Endothelial cell of umbilical vein (primary cell): Measurements from ENCODE around the gene SLC6A9. TPM values are rescaled to one million over a fixed set of nuclear protein-coding genes. Genes with fewer than 3 reads are reported as not detected.

Experiments
- BruUV-seq: library from RNA; stranded (reverse); fragments of 400-500 nt; replicated peaks from 2 replicates; lab custom pipeline; 2021; lab: Mats Ljungman, UMichigan
- CTCF ChIA-PET: fragments of 300-600, 350-600 bp; sonication (Branson Sonifier 250); formaldehyde crosslinking; loops from one replicate; lab custom pipeline; 2021; ENCODE audit warnings: antibody characterized with exemption, inconsistent platforms; lab: Charles Lee
- POLR2A ChIA-PET: fragments of 300-600, 350-600 bp; sonication (Branson Sonifier 250); formaldehyde crosslinking; loops from one replicate; lab custom pipeline; 2021; ENCODE audit warnings: antibody characterized with exemption, inconsistent platforms; lab: Charles Lee
- DNase-seq: peaks from one replicate; pipeline ENCODE4 v3.0.0-alpha.2; 2011; ENCODE audit warnings: low read depth, low spot score
- FAIRE-seq: peaks from 2 replicates; lab custom pipeline; 2011; peaks lifted over from hg19 to GRCh38; lab: Jason Lieb, UNC
- H2AFZ ChIP-seq: 2 replicates; pipeline ENCODE4 v1.6.0; 2012; ENCODE audit warnings: low read depth, low read length, control low read depth, inconsistent platforms
- H3K27ac ChIP-seq: 2 replicates; pipeline ENCODE4 v1.5.1; 2011; ENCODE audit warnings: low read depth, mild to moderate bottlenecking, control low read depth, low read length, moderate library complexity; ENCODE audit not compliant: insufficient read depth
- H3K27me3 ChIP-seq, 2 experiments: 2 replicates each; pipeline versions ENCODE4 v1.6.0 to v1.6.1; 2011; ENCODE audit warnings: low read length in 2 of 2, mixed read lengths in 1 of 2; ENCODE audit not compliant: control insufficient read depth in 2 of 2, insufficient read depth in 2 of 2
- H3K36me3 ChIP-seq, 2 experiments: 2 replicates in 1 of 2; 3 replicates in 1 of 2; pipeline ENCODE4 v1.5.1; 2011; ENCODE audit warnings: low read length in 2 of 2, mild to moderate bottlenecking in 1 of 2, moderate library complexity in 1 of 2; ENCODE audit not compliant: control insufficient read depth in 2 of 2, insufficient read depth in 2 of 2; ENCODE audit errors: extremely low read depth in 1 of 2
- H3K4me1 ChIP-seq: 3 replicates; pipeline ENCODE4 v1.5.1; 2011; ENCODE audit warnings: mild to moderate bottlenecking, low read length; ENCODE audit not compliant: control insufficient read depth, insufficient read depth; ENCODE audit errors: extremely low read depth
- H3K4me2 ChIP-seq: 2 replicates; pipeline ENCODE4 v1.6.1; 2011; ENCODE audit warnings: low read length, control low read depth, mixed read lengths; ENCODE audit not compliant: insufficient read depth
- H3K4me3 ChIP-seq, 3 experiments: fragments of 200-600 bp in 1 of 3; sonication (generic), shearing (Covaris generic) in 1 of 3; replicated peaks in 1 of 3; 2 replicates each; pipeline ENCODE4 v1.5.1; 2011 to 2016; ENCODE audit warnings: control low read depth in 3 of 3, low read length in 3 of 3, mild to moderate bottlenecking in 2 of 3, inconsistent platforms in 1 of 3, low read depth in 1 of 3, moderate library complexity in 1 of 3; ENCODE audit not compliant: insufficient read depth in 1 of 3
- H3K79me2 ChIP-seq: 2 replicates; pipeline ENCODE4 v1.6.0; 2012; ENCODE audit warnings: low read length, inconsistent platforms; ENCODE audit not compliant: control insufficient read depth, insufficient read depth
- H3K9ac ChIP-seq: replicated peaks from 2 replicates; pipeline ENCODE3; 2011; ENCODE audit warnings: low read length, control low read depth; ENCODE audit not compliant: insufficient read depth; ENCODE audit errors: extremely low read depth
- H3K9me1 ChIP-seq: replicated peaks from 3 replicates; pipeline ENCODE4 v1.6.0; 2011; ENCODE audit warnings: mild to moderate bottlenecking, low read length; ENCODE audit not compliant: control insufficient read depth, insufficient read depth; ENCODE audit errors: extremely low read depth
- H3K9me3 ChIP-seq: replicated peaks from 2 replicates; pipeline ENCODE4 v1.5.1; 2012; ENCODE audit warnings: low read length, inconsistent platforms; ENCODE audit not compliant: control insufficient read depth, insufficient read depth
- H4K20me1 ChIP-seq: replicated peaks from 2 replicates; pipeline ENCODE3; 2011; ENCODE audit warnings: mild to moderate bottlenecking, low read length; ENCODE audit not compliant: control insufficient read depth, insufficient read depth; ENCODE audit errors: extremely low read depth
- CTCF ChIP-seq, 2 donors: IDR thresholded peaks; 1 replicate in 1 of 2; 2 replicates in 1 of 2; pipeline ENCODE4 v1.5.1; 2011; ENCODE audit warnings: low read length in 2 of 2, mild to moderate bottlenecking in 2 of 2, moderate library complexity in 2 of 2, control low read depth in 1 of 2, inconsistent platforms in 1 of 2, low read depth in 1 of 2; ENCODE audit not compliant: insufficient read depth in 1 of 2; ENCODE audit errors: extremely low read depth in 1 of 2
- POLR2AphosphoS5 ChIP-seq: IDR thresholded peaks from 2 replicates; pipeline ENCODE4 v1.6.1; 2012; ENCODE audit warnings: low read depth, mild to moderate bottlenecking, control low read depth, low read length, moderate library complexity; ENCODE audit not compliant: insufficient read depth
- dilution Hi-C: fragments of 300-500 bp; cut with MboI; formaldehyde crosslinking; loops from one replicate; pipeline ENCODE4 v1.15.0; 2019; ENCODE audit warnings: low sequenced_read_pairs; ENCODE audit not compliant: extremely low pct_ligation_motif_present
- intact Hi-C: fragments of 100-400 bp; cut with micrococcal nuclease; formaldehyde crosslinking; loops from one replicate; pipeline ENCODE4 v1.10.0; 2022
- polyA plus RNA-seq, 4 experiments: library from polyadenylated mRNA; depleted of rRNA in 3 of 4; stranded (reverse) in 3 of 4; unstranded in 1 of 4; fragments of >200 nt; gene quantifications; 2 replicates each; pipeline versions ENCODE4 v1.2.1 to v1.2.3, GENCODE V29; 2011 to 2012; ENCODE audit warnings: missing spikeins in 1 of 4
- total RNA-seq: library from RNA; stranded (reverse); gene quantifications from 2 replicates; pipeline ENCODE4 v1.2.3, GENCODE V29; 2021

Gene SLC6A9
- total and polyA plus RNA-seq, 2 donors (not counting 3 experiments of a cell fraction or from before 2014, with no cell fraction given): 0.80 to 1.5 TPM

- Histone ChIP-seq H3K27ac (no peak overlapping the region), H3K27me3 (no peaks in the 10 kb centered on the region), H4K20me1 (no peaks in the 10 kb centered on the region), H2AFZ (peak overlapping the region; percentile 74), H3K79me2 (no peaks in the 10 kb centered on the region), H3K9me1 (no peaks in the 10 kb centered on the region), H3K4me3 (peak overlapping the region; percentile 35 to 67 (median 59)), H3K4me2 (peak overlapping the region; percentile 79), H3K36me3 (no peaks in the 10 kb centered on the region), H3K9ac (peak overlapping the region; percentile 48), H3K4me1 (peaks cover 7% of the 10 kb centered on the region), H3K9me3 (no peaks in the 10 kb centered on the region)
- FAIRE-seq (peak; percentile 12), DNase-seq (peak; percentile 43)
- TF ChIP-seq CTCF (IDR thresholded peaks at IDR 0.05; ENCODE audit: extremely low read depth in 1 of 2, insufficient read depth in 1 of 2, low read depth in 1 of 2, low read length in 2 of 2) (peak; percentile 4 to 58), POLR2AphosphoS5 (no peak)
- POLR2A ChIA-PET: interaction anchor here (0.6 kb wide), 1 partner anchor 61 kb away, joined by 3 read pairs; the partner anchor contains the start of gene DPH2
- no TSS peak for BruUV-seq
- CTCF ChIA-PET: interaction anchor here (0.6 to 2.2 kb wide), 5 partner anchors 18 to 399 kb away, joined by 3 to 7 read pairs (median 5); no protein-coding TSS in a partner anchor
- dilution Hi-C loops (no loop called here), intact Hi-C loops (loop anchor here (1.0 to 5.0 kb wide), 3 partner anchors 38 to 267 kb away; partner anchors contain the start of gene CCDC24)
Measured at GRCh38 chr1:44030605-44031251, 534 bp downstream of the SLC6A9 start.
